ENCODE data around the gene ZNF48.

DNA sequence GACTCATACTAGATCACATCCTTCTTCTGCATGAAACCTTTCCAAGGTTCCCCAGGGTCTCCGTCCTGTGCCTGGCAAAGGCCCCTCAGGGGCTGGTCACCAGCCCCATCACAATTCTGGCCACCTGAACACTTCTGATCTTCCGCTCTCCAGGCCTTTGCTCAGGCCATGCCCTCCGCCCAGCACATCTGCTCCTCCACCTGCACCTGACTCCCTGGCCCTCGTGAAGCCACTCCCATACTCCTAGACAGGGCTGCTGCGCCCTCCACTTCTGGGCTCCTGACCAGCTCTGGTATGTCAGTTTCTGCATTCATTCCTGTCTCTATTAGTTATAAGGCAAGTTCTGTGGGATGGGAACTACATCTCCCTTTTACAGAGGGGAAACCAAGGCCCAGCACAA lies 22.5 kb upstream of the ZNF48 start:
- TF ChIP-seq, protein P1, sequence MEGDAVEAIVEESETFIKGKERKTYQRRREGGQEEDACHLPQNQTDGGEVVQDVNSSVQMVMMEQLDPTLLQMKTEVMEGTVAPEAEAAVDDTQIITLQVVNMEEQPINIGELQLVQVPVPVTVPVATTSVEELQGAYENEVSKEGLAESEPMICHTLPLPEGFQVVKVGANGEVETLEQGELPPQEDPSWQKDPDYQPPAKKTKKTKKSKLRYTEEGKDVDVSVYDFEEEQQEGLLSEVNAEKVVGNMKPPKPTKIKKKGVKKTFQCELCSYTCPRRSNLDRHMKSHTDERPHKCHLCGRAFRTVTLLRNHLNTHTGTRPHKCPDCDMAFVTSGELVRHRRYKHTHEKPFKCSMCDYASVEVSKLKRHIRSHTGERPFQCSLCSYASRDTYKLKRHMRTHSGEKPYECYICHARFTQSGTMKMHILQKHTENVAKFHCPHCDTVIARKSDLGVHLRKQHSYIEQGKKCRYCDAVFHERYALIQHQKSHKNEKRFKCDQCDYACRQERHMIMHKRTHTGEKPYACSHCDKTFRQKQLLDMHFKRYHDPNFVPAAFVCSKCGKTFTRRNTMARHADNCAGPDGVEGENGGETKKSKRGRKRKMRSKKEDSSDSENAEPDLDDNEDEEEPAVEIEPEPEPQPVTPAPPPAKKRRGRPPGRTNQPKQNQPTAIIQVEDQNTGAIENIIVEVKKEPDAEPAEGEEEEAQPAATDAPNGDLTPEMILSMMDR (IDR thresholded peaks at IDR 0.05) = no peak
- no peak for TF ChIP-seq POLR2A (IDR thresholded peaks at IDR 0.05)

Measured in heart left ventricle (tissue), 13 donors.